HG03039 (cell line): ENCODE measurements around the gene EVA1C.
"Not testable (repeated sequence)": the region's sequence is repeated elsewhere in the genome, so short reads cannot be mapped to it uniquely, and the experiment has no call there.

Source experiments
- ATAC-seq: cut with Tn5 transposase; IDR thresholded peaks from one replicate; pipeline ENCODE4 v1.9.1; 2021; ENCODE audit warnings: mild to moderate bottlenecking, moderate library complexity; ENCODE audit not compliant: unreplicated experiment

Gene EVA1C

GRCh38 chr21:32549886-32550285 is 137.4 kb downstream of the EVA1C start:
- ATAC-seq = no peak

- ATAC-seq = no peak
Measured at GRCh38 chr21:32554832-32555638, 142.5 kb downstream of the EVA1C start.

- ATAC-seq = no peak
Measured at GRCh38 chr21:32558106-32558505, 145.6 kb downstream of the EVA1C start.

- no peak for ATAC-seq
Measured at GRCh38 chr21:32559006-32559610, 146.6 kb downstream of the EVA1C start.

- no peak for ATAC-seq
Measured at GRCh38 chr21:32560896-32561295, 148.4 kb downstream of the EVA1C start.

GRCh38 chr21:32561476-32561875 is 149.0 kb downstream of the EVA1C start:
- ATAC-seq = not testable (repeated sequence)

- no peak for ATAC-seq
Measured at GRCh38 chr21:32562426-32562825, 149.9 kb downstream of the EVA1C start.

GRCh38 chr21:32562915-32563314 is 150.4 kb downstream of the EVA1C start:
- ATAC-seq = no peak
